SK-N-SH (cell line): ENCODE results near the gene WRNIP1. TPM values are rescaled to one million over a fixed set of nuclear protein-coding genes. Genes with fewer than 3 reads are reported as not detected.

ENCODE experiments used
- CTCF ChIA-PET: fragments of 300-600, 350-600 bp; formaldehyde crosslinking; extraction: SDS; loops from one replicate; lab custom pipeline; 2021; lab: Yijun Ruan, JAX
- POLR2A ChIA-PET: fragments of 350-600 bp; sonication (Branson Sonifier 250); formaldehyde crosslinking; extraction: SDS; loops from one replicate; lab custom pipeline; 2020; ENCODE audit warnings: antibody characterized with exemption, inconsistent platforms; lab: Yijun Ruan, JAX
- DNase-seq: peaks from one replicate; pipeline ENCODE4 v3.0.0; 2012
- H2AFZ ChIP-seq: fragments of 200-600 bp; sonication (generic); 2 replicates; pipeline ENCODE4 v1.8.1; 2016; ENCODE audit warnings: antibody characterized with exemption, mild to moderate bottlenecking, low read depth
- H3F3A ChIP-seq: fragments of 200-600 bp; sonication (generic); replicated peaks from 2 replicates; pipeline ENCODE3; 2016; ENCODE audit warnings: antibody characterized with exemption, mild to moderate bottlenecking; ENCODE audit not compliant: insufficient read depth
- H3K27ac ChIP-seq, 2 experiments: fragments of 200-500 bp in 1 of 2; fragments of 200-600 bp in 1 of 2; sonication (Bioruptor generic) in 1 of 2; sonication (generic), shearing (Covaris generic) in 1 of 2; 2 replicates each; pipeline versions ENCODE4 v1.5.1 to v1.6.1; 2014 to 2016; ENCODE audit warnings: low read depth in 2 of 2, inconsistent platforms in 1 of 2, low read length in 1 of 2, mild to moderate bottlenecking in 1 of 2, mixed read lengths in 1 of 2
- H3K27me3 ChIP-seq: fragments of 200-600 bp; sonication (generic), shearing (Covaris generic); 2 replicates; pipeline ENCODE4 v1.6.1; 2016; ENCODE audit warnings: mixed run types; ENCODE audit not compliant: insufficient read depth
- H3K36me3 ChIP-seq, 2 experiments: fragments of 200-500 bp in 1 of 2; fragments of 200-600 bp in 1 of 2; sonication (Bioruptor generic) in 1 of 2; sonication (generic) in 1 of 2; replicated peaks in 1 of 2; 2 replicates each; pipeline versions ENCODE3 to v1.5.1; 2014 to 2016; ENCODE audit warnings: low read length in 1 of 2, mild to moderate bottlenecking in 1 of 2; ENCODE audit not compliant: insufficient read depth in 2 of 2, control insufficient read depth in 1 of 2
- H3K4me1 ChIP-seq, 2 experiments: fragments of 200-500 bp in 1 of 2; fragments of 200-600 bp in 1 of 2; sonication (Bioruptor generic) in 1 of 2; sonication (generic), shearing (Covaris generic) in 1 of 2; 2 replicates each; pipeline versions ENCODE4 v1.5.1 to v1.6.1; 2014 to 2016; ENCODE audit warnings: low read depth in 1 of 2, low read length in 1 of 2, mixed run types in 1 of 2; ENCODE audit not compliant: insufficient read depth in 2 of 2, control insufficient read depth in 1 of 2
- H3K4me2 ChIP-seq: fragments of 200-600 bp; sonication (generic), shearing (Covaris generic); 2 replicates; pipeline ENCODE4 v1.6.1; 2017; ENCODE audit warnings: mixed run types
- H3K4me3 ChIP-seq, 2 experiments: fragments of 200-500 bp in 1 of 2; fragments of 200-600 bp in 1 of 2; sonication (Bioruptor generic) in 1 of 2; sonication (generic), shearing (Covaris generic) in 1 of 2; 2 replicates each; pipeline versions ENCODE4 v1.5.1 to v1.8.1; 2014 to 2016; ENCODE audit warnings: low read depth in 2 of 2, inconsistent platforms in 1 of 2, low read length in 1 of 2, mild to moderate bottlenecking in 1 of 2, mixed read lengths in 1 of 2, moderate library complexity in 1 of 2
- H3K79me2 ChIP-seq: fragments of 200-600 bp; sonication (generic); 2 replicates; pipeline ENCODE4 v1.8.1; 2017; ENCODE audit warnings: mild to moderate bottlenecking; ENCODE audit not compliant: insufficient read depth
- H3K9ac ChIP-seq: fragments of 200-600 bp; sonication (generic); 2 replicates; pipeline ENCODE4 v1.6.1; 2017; ENCODE audit warnings: mixed run types
- H3K9me2 ChIP-seq: fragments of 200-600 bp; sonication (generic); 2 replicates; pipeline ENCODE4 v1.6.1; 2017; ENCODE audit warnings: mixed run types
- H3K9me3 ChIP-seq: fragments of 200-600 bp; sonication (generic); 2 replicates; pipeline ENCODE4 v1.6.1; 2017; ENCODE audit warnings: mixed run types, mild to moderate bottlenecking, moderate library complexity
- H4K20me1 ChIP-seq: fragments of 200-600 bp; sonication (generic); 2 replicates; pipeline ENCODE4 v1.6.1; 2017; ENCODE audit warnings: mild to moderate bottlenecking, mixed run types; ENCODE audit not compliant: insufficient read depth
- CHD2 ChIP-seq: fragments of 150-350 bp; IDR thresholded peaks from 2 replicates; pipeline ENCODE4 v1.6.1; 2018; ENCODE audit warnings: low read length; ENCODE audit not compliant: partially characterized antibody
- EP300 ChIP-seq, 2 experiments: IDR thresholded peaks; 2 replicates each; pipeline versions ENCODE4 v1.4.0 to v1.6.1; 2012; ENCODE audit warnings: borderline replicate concordance in 1 of 2, low read depth in 1 of 2, low read length in 1 of 2
- EZH2phosphoT487 ChIP-seq: fragments of 200-600 bp; sonication (generic); IDR thresholded peaks from 2 replicates; pipeline ENCODE4 v1.6.1; 2017; ENCODE audit warnings: low read depth, mixed run types, mild to moderate bottlenecking, antibody characterized with exemption, moderate library complexity, borderline replicate concordance
- FOXJ3 ChIP-seq: sonication (generic); formaldehyde crosslinking; IDR thresholded peaks from 2 replicates; pipeline ENCODE4 v1.5.1; 2020; ENCODE audit warnings: mild to moderate bottlenecking, missing genetic modification reagents
- FOXM1 ChIP-seq: IDR thresholded peaks from 2 replicates; pipeline ENCODE4 v1.4.0; 2012; ENCODE audit warnings: low read depth, mild to moderate bottlenecking
- NRF1 ChIP-seq: IDR thresholded peaks from 2 replicates; pipeline ENCODE4 v1.6.1; 2012; ENCODE audit warnings: low read depth, mild to moderate bottlenecking, low read length
- RCOR1 ChIP-seq: fragments of 150-350 bp; IDR thresholded peaks from 2 replicates; pipeline ENCODE4 v1.6.1; 2017; ENCODE audit warnings: antibody characterized with exemption, low read length
- TAF1 ChIP-seq: IDR thresholded peaks from 2 replicates; pipeline ENCODE4 v1.6.1; 2012; ENCODE audit warnings: low read depth, mild to moderate bottlenecking, low read length, moderate library complexity, borderline replicate concordance
- TCF12 ChIP-seq: IDR thresholded peaks from 2 replicates; pipeline ENCODE4 v1.4.0; 2012
- WGBS: methylation state at CpG from one replicate; pipeline ENCODE4 v1.1.6; 2017; ENCODE audit warnings: low lambda C conversion rate; 5-methylcytosine and 5-hydroxymethylcytosine counted together
- polyA plus RNA-seq, 3 experiments: library from polyadenylated mRNA; depleted of rRNA; stranded (reverse); fragments of >200 nt; gene quantifications; 2 replicates each; pipeline ENCODE4 v1.2.3, GENCODE V29; 2012
- TF ChIP-seq, protein P1 (sequence below): IDR thresholded peaks from 2 replicates; pipeline ENCODE4 v1.4.0; 2012; ENCODE audit warnings: low read depth, borderline replicate concordance
- TF ChIP-seq, protein P2 (sequence below): IDR thresholded peaks from 2 replicates; pipeline ENCODE4 v1.6.1; 2012; ENCODE audit warnings: mild to moderate bottlenecking, low read depth, low read length, moderate library complexity

The WRNIP1 gene
- polyA plus RNA-seq, 1 of the 3 experiments (the other 2 are of a cell fraction): 47.5 TPM

DNA sequence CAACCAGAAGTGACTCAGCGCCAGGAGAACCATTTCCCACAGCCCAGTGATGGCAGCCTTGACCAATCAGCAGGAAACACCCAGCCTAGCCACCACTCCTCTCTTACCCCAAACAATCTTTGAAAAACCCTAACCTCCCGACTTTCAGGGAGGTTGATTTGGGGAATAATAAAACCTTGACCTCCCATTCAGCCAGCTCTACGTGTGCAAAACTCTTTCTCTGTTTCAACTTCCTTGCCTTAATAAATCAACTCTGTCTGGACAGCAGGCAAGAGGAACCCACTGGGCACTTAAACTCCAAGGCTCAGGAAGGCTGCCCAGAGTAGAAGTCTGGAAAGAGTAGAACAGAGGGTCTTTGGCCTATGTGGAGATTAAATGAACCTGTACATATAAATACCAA lies 41.5 kb downstream of the WRNIP1 start:
- CTCF ChIA-PET: interaction anchor here (1.1 kb wide), 1 partner anchor 16 kb away, joined by 4 read pairs; no protein-coding TSS in a partner anchor
- Histone ChIP-seq H3K4me1 (peaks cover 0 to 14% of the 10 kb centered on the region in 2 experiments; a peak in 2 of 4 replicates), H3K9me2 (no peaks in the 10 kb centered on the region), H3F3A (no peaks in the 10 kb centered on the region), H3K4me2 (no peak overlapping the region), H3K79me2 (no peaks in the 10 kb centered on the region), H3K27me3 (no peaks in the 10 kb centered on the region)
- POLR2A ChIA-PET: no interaction called here
- TF ChIP-seq FOXJ3 (CRISPR knock-in tag) (no peak), CHD2 (no peak), EZH2phosphoT487 (no peak), RCOR1 (no peak), TAF1 (no peak), TCF12 (no peak), FOXM1 (no peak), NRF1 (no peak), EP300 (IDR thresholded peaks at IDR 0.05; ENCODE audit: borderline replicate concordance in 1 of 2, low read depth in 1 of 2, low read length in 1 of 2) (no peak)
- TF ChIP-seq, protein P1, sequence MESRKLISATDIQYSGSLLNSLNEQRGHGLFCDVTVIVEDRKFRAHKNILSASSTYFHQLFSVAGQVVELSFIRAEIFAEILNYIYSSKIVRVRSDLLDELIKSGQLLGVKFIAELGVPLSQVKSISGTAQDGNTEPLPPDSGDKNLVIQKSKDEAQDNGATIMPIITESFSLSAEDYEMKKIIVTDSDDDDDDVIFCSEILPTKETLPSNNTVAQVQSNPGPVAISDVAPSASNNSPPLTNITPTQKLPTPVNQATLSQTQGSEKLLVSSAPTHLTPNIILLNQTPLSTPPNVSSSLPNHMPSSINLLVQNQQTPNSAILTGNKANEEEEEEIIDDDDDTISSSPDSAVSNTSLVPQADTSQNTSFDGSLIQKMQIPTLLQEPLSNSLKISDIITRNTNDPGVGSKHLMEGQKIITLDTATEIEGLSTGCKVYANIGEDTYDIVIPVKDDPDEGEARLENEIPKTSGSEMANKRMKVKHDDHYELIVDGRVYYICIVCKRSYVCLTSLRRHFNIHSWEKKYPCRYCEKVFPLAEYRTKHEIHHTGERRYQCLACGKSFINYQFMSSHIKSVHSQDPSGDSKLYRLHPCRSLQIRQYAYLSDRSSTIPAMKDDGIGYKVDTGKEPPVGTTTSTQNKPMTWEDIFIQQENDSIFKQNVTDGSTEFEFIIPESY: no peak
- TF ChIP-seq, protein P2, sequence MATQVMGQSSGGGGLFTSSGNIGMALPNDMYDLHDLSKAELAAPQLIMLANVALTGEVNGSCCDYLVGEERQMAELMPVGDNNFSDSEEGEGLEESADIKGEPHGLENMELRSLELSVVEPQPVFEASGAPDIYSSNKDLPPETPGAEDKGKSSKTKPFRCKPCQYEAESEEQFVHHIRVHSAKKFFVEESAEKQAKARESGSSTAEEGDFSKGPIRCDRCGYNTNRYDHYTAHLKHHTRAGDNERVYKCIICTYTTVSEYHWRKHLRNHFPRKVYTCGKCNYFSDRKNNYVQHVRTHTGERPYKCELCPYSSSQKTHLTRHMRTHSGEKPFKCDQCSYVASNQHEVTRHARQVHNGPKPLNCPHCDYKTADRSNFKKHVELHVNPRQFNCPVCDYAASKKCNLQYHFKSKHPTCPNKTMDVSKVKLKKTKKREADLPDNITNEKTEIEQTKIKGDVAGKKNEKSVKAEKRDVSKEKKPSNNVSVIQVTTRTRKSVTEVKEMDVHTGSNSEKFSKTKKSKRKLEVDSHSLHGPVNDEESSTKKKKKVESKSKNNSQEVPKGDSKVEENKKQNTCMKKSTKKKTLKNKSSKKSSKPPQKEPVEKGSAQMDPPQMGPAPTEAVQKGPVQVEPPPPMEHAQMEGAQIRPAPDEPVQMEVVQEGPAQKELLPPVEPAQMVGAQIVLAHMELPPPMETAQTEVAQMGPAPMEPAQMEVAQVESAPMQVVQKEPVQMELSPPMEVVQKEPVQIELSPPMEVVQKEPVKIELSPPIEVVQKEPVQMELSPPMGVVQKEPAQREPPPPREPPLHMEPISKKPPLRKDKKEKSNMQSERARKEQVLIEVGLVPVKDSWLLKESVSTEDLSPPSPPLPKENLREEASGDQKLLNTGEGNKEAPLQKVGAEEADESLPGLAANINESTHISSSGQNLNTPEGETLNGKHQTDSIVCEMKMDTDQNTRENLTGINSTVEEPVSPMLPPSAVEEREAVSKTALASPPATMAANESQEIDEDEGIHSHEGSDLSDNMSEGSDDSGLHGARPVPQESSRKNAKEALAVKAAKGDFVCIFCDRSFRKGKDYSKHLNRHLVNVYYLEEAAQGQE: no peak
- TF ChIP-seq, all 33 proteins: peak for 0
- 89% methylated on average over 3 of the region's 3 CpGs for WGBS
- Histone ChIP-seq H3K9me3 (no peaks in the 10 kb centered on the region), H2AFZ (no peak overlapping the region), H3K36me3 (no peaks in the 10 kb centered on the region), H3K9ac (no peak overlapping the region), H4K20me1 (no peaks in the 10 kb centered on the region), H3K27ac (no peak overlapping the region), H3K4me3 (no peak overlapping the region)
- no peak for DNase-seq
